Activated CD4-positive, alpha-beta T cell treated with anti-CD3 and anti-CD28 coated beads, Interleukin-2, Interleukin-4, amounts not matched to agents 100 ng/mL and 50 ng/mL, durations not matched to agents 16 hours and 8 hours (primary cell): ENCODE data around the gene PAX1.

ENCODE experiments used
- DNase-seq: peaks from one replicate; pipeline ENCODE4 v3.0.0-alpha.2; 2020; ENCODE audit warnings: low spot score

The PAX1 gene

DNA sequence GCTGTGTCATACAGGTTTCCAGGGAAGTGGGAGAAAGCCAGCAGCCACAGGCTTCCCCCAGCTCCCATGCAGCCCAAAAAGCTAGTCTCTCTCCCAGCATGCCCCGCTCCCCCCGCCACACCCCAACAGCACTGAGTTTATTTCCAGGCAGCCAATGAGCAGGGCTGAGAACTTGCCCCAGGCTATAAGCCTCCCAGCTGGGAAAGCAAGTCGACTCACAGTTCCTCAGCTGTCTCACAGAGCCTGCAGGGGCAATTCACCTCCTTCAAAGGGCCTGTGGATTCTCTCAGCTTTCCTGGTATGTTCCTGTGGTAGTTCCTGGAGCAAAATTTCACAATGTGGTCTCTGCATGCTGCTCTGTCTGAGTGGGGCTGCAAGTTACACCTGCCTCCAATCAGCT is 34.2 kb downstream of the PAX1 start:
- no peak for DNase-seq

DNA sequence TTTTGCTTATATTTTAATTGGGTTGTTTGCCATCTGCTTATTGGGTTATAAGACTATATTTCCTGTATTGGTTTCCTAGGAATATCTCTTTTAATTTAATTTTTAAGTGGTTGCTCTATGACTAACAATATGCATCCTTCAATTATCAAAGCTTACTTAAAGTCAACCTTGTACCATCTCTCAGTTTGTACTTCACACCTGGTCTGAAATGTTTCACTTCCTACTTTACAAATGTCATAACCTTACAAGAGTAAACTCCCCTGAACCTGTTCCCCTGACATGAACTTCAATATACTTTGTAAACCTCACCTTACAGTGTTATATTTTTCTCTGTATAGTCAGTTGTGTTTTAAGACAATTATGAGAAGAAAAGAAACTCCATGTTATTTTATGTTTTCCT is 35.8 kb downstream of the PAX1 start:
- no peak for DNase-seq

GRCh38 chr20:21762646-21763045 is 57.2 kb downstream of the PAX1 start:
- DNase-seq, result no peak

DNA sequence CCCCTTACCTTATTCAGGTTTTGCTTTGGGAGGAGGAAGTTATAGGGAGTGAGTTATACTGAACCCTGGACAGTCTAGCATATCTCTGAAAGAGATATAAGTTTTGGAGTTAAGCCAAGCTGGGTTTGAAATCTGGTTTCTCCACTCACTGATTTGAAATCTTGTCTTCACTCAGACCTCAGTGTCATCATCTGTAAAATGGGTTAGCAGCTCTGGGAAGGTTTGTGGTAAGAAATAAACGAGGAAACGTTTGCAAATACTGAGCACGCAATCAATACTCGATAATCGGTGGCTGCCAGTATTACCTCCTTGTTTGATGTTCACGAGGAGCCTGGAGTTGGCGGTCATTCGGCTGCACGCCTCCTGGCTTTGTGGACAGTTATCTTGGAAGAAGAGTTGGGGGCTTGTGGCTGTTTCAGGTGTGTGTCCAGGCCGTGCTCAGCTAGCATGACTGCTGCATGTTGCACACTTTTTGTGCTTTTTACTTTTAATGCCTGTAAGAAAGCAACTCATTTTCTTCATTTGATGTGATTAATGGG is 61.8 kb downstream of the PAX1 start:
- no peak for DNase-seq

DNA sequence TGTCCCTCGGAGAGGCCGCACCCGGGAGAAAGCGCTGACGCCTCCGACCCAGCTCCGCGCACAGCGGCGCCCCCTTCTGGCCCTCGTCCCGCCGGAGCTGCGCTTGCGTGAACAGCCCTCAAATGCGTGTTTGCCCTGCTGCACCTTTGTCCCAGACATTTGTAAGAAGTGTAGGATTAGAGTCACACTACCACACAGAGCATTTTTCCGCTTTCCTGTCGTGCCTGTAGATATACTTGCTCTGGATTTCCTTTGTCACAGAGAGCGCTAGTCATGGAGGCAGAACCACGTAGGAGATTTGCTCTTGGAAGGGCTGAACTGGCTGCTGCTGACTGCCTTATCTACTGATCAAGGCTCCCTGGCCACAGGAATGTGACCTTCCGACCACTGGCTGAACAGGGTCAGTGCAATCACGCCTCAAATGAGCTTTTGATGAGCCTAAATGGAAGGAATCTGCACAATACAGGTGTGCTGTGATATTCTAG is 62.3 kb downstream of the PAX1 start:
- DNase-seq, result no peak
